CD8-positive, alpha-beta memory T cell (primary cell): ENCODE measurements around the gene DHX8. TPM values are rescaled to one million over a fixed set of nuclear protein-coding genes. Genes with fewer than 3 reads are reported as not detected.
A peak's percentile ranks its signal among the peaks of the same experiment; 100 is the strongest.

ENCODE experiments used
- CTCF ChIA-PET: fragments of 350-600 bp; sonication (Branson Sonifier 250); formaldehyde crosslinking; loops from one replicate; lab custom pipeline; 2021; ENCODE audit warnings: antibody characterized with exemption; lab: Charles Lee
- POLR2A ChIA-PET: fragments of 350-600 bp; sonication (Branson Sonifier 250); formaldehyde crosslinking; loops from one replicate; lab custom pipeline; 2021; ENCODE audit warnings: antibody characterized with exemption; lab: Charles Lee
- DNase-seq, 5 donors: peaks; one replicate each; pipeline versions ENCODE4 v3.0.0 to v3.0.0-alpha.2; 2020 to 2022; ENCODE audit warnings: mixed read lengths in 1 of 5
- H3K27ac ChIP-seq: one replicate; pipeline ENCODE4 v1.7.0; 2013; ENCODE audit warnings: low read depth, mild to moderate bottlenecking, low read length, moderate library complexity
- H3K27me3 ChIP-seq: 2 replicates; pipeline ENCODE4 v1.7.0; 2013; ENCODE audit warnings: low read length, mild to moderate bottlenecking; ENCODE audit not compliant: insufficient read depth, poor library complexity, severe bottlenecking
- H3K36me3 ChIP-seq: 2 replicates; pipeline ENCODE4 v1.7.0; 2013; ENCODE audit warnings: mild to moderate bottlenecking, low read length, moderate library complexity; ENCODE audit not compliant: insufficient read depth
- H3K4me1 ChIP-seq: 2 replicates; pipeline ENCODE4 v1.7.0; 2013; ENCODE audit warnings: mild to moderate bottlenecking, low read length, moderate library complexity; ENCODE audit not compliant: insufficient read depth
- H3K4me3 ChIP-seq: 2 replicates; pipeline ENCODE4 v1.7.0; 2013; ENCODE audit warnings: mild to moderate bottlenecking, low read length
- H3K9me3 ChIP-seq: 2 replicates; pipeline ENCODE4 v1.7.0; 2013; ENCODE audit warnings: mild to moderate bottlenecking, low read length
- H3K27ac Mint-ChIP-seq, 8 donors: one replicate each; pipeline ENCODE4 v1.8.0; 2020 to 2021; ENCODE audit warnings: mixed read lengths in 8 of 8, mild to moderate bottlenecking in 6 of 8, inconsistent platforms in 3 of 8, moderate library complexity in 3 of 8
- H3K27me3 Mint-ChIP-seq, 2 donors: one replicate each; pipeline ENCODE4 v1.8.0; 2020 to 2021; ENCODE audit warnings: mixed read lengths in 2 of 2, mild to moderate bottlenecking in 1 of 2, moderate library complexity in 1 of 2
- H3K36me3 Mint-ChIP-seq, 3 donors: one replicate each; pipeline ENCODE4 v1.8.0; 2020 to 2021; ENCODE audit warnings: mixed read lengths in 3 of 3, inconsistent platforms in 1 of 3, mild to moderate bottlenecking in 1 of 3
- H3K4me1 Mint-ChIP-seq, 3 donors: one replicate each; pipeline ENCODE4 v1.8.0; 2020 to 2021; ENCODE audit warnings: mixed read lengths in 3 of 3, inconsistent platforms in 1 of 3, mild to moderate bottlenecking in 1 of 3
- H3K4me3 Mint-ChIP-seq, 7 donors: one replicate each; pipeline ENCODE4 v1.8.0; 2020 to 2021; ENCODE audit warnings: mixed read lengths in 7 of 7, mild to moderate bottlenecking in 6 of 7, moderate library complexity in 4 of 7, inconsistent platforms in 2 of 7
- H3K9me3 Mint-ChIP-seq, 5 donors: one replicate each; pipeline ENCODE4 v1.8.0; 2020 to 2022; ENCODE audit warnings: mixed read lengths in 5 of 5, mild to moderate bottlenecking in 3 of 5, moderate library complexity in 2 of 5, inconsistent platforms in 1 of 5
- polyA plus RNA-seq: library from polyadenylated mRNA; unstranded; fragments of 300-500 nt; fragmentation: Illumina TruSeq; gene quantifications from one replicate; pipeline ENCODE4 v1.2.3, GENCODE V29; 2021
- total RNA-seq, 2 experiments: library from RNA; stranded (reverse); gene quantifications; one replicate each; pipeline ENCODE4 v1.2.3, GENCODE V29; 2021

The DHX8 gene
- total and polyA plus RNA-seq, 3 experiments from 2014 or later: 41.6 to 70.8 (median 64.8) TPM

DNA sequence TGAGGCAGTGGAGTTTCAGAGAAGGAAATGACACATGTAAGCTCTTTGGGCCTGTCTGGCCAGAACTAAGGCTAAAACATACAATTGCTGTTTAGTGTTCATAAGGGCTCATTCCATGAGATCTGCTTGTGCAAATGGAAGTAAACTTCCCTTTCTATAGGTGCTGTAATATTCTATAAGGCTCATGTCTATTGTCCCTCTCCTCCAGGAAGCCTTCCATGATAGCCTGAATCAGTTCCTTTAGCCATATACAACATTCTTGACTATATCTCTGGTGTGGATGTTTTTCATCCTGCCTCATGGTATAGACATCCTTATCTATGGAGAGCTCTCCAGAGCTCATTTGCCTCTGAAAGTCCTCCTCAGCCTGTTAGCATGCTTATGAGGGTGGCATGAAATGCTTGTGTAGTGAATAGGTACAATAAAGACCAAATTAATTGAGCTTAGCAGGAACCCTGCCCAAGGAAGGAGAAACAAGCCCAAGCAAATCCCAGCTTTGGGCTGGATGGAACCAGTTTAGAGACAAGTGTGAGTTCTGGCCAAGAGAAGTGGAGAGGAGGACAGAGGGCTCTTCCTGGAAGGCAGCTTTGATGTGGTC is 64.0 kb downstream of the DHX8 start:
- Mint-ChIP-seq H3K9me3 (no peaks in the 10 kb centered on the region), H3K4me3 (peak overlapping the region in 5 of 7 donors; percentile 75 to 90 (median 87)), H3K36me3 (peaks cover 0 to 4% (median 0%) of the 10 kb centered on the region in 3 donors), H3K27ac (peak overlapping the region in 1 of 8 donors; percentile 71), H3K4me1 (peaks cover 21 to 22% (median 21%) of the 10 kb centered on the region in 3 donors), H3K27me3 (peaks cover 56 to 65% of the 10 kb centered on the region in 2 donors)
- ChIA-PET POLR2A (no interaction called here), CTCF (no interaction called here)
- Histone ChIP-seq H3K4me3 (no peak overlapping the region), H3K9me3 (no peaks in the 10 kb centered on the region), H3K36me3 (no peaks in the 10 kb centered on the region), H3K4me1 (peaks cover 19% of the 10 kb centered on the region), H3K27ac (no peak overlapping the region), H3K27me3 (peaks cover 47% of the 10 kb centered on the region)
- no peak for DNase-seq

DNA sequence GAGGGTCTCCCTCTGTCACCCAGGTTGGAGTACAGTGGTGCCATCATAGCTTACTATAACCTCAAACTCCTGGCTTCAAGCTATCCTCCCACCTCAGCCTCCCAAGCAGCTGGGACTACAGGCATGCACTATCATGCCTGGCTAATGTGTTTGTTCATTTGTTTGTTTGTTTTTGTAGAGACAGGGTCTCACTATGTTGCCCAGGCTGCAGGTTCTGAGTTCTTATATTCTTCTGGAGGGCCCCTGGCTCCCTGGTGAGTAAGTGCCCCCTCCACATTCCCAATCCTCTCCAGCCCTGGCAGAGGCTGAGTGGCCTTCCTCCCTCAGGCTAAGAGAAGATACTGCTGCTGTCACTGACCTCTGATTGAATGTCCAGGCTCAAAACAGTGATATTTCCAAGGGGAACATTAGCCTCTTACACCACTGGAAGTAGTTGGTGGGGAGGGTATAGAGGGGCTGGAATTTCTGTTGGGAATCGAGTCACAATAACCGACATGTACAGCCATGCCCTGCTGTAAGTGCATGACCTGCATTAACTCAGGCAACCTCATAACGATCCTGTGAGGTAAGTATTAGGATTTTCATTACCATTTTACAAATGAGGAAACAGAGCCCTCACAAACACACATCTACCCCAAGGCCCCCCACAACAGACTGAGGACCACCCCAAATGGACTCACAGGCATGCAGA is 65.1 kb downstream of the DHX8 start:
- H3K4me1 Mint-ChIP-seq: peaks cover 21 to 22% (median 21%) of the 10 kb centered on the region in 3 donors
- POLR2A ChIA-PET: no interaction called here
- Histone ChIP-seq H3K9me3 (no peaks in the 10 kb centered on the region), H3K4me3 (no peak overlapping the region), H3K27me3 (peaks cover 50% of the 10 kb centered on the region), H3K27ac (no peak overlapping the region), H3K4me1 (peaks cover 19% of the 10 kb centered on the region), H3K36me3 (no peaks in the 10 kb centered on the region)
- peak overlapping the region in 1 of 8 donors; percentile 47 for H3K27ac Mint-ChIP-seq
- no peak for DNase-seq
- no peaks in the 10 kb centered on the region for H3K9me3 Mint-ChIP-seq
- peak overlapping the region in 1 of 7 donors; percentile 24 for H3K4me3 Mint-ChIP-seq
- H3K36me3 Mint-ChIP-seq: peaks cover 0 to 4% (median 0%) of the 10 kb centered on the region in 3 donors
- CTCF ChIA-PET: no interaction called here
- peaks cover 53 to 67% of the 10 kb centered on the region in 2 donors for H3K27me3 Mint-ChIP-seq

DNA sequence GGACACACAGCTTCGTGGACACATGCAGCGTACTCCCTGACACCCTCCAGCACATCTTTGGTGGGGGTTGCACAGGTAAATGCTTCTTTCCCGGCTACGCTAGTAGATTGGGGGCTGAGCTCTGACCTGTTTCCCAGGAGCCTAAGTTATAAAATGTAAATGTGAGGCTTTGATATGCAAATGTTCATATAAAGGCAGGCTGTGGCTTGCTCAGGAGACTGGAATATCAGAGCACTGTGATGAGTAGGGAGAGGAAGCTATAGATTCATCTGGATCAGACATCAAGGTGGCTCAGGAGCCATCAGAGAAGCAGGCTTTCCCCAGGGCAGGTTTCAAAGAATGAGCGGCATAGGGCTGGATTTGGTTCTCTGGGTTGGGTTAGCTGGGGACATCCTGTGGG is 65.7 kb downstream of the DHX8 start:
- Histone ChIP-seq H3K9me3 (no peaks in the 10 kb centered on the region), H3K36me3 (no peaks in the 10 kb centered on the region), H3K4me3 (no peak overlapping the region), H3K4me1 (peaks cover 19% of the 10 kb centered on the region), H3K27ac (no peak overlapping the region), H3K27me3 (peaks cover 45% of the 10 kb centered on the region)
- Mint-ChIP-seq H3K4me1 (peaks cover 21% of the 10 kb centered on the region in 3 donors), H3K36me3 (peaks cover 0 to 4% (median 0%) of the 10 kb centered on the region in 3 donors), H3K27me3 (peaks cover 52 to 65% of the 10 kb centered on the region in 2 donors), H3K9me3 (no peaks in the 10 kb centered on the region), H3K27ac (no peak overlapping the region), H3K4me3 (peak overlapping the region in 1 of 7 donors; percentile 1)
- no peak for DNase-seq
- ChIA-PET POLR2A (no interaction called here), CTCF (interaction anchor here (0.8 kb wide), 1 partner anchor 66 kb away, joined by 3 read pairs; the partner anchor contains the start of gene DHX8)

DNA sequence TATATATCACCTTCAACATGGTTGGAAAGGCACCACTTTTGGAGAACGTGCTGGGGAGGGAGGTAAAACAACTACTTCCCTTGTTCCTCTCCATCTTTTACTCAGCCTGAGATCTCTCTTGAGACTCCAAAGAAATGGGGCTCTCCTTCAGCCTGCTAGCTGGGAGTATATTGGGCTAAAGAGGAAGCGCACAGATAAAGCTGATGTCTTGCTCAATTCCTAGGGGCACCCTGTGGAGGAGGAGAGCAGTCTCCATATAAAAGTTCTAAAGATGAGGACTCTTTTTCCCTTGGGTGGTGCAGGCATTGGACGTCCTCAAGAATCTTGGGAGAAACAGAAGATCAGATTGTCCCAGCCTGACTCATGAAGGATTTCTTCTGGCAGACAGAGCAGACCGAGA is 67.0 kb downstream of the DHX8 start:
- Mint-ChIP-seq H3K4me1 (peaks cover 14 to 16% (median 14%) of the 10 kb centered on the region in 3 donors), H3K36me3 (peaks cover 0 to 4% (median 0%) of the 10 kb centered on the region in 3 donors), H3K9me3 (no peaks in the 10 kb centered on the region), H3K27me3 (peaks cover 50 to 62% of the 10 kb centered on the region in 2 donors), H3K4me3 (no peak overlapping the region), H3K27ac (no peak overlapping the region)
- POLR2A ChIA-PET: no interaction called here
- H3K36me3 ChIP-seq: no peaks in the 10 kb centered on the region
- DNase-seq: no peak
- CTCF ChIA-PET: no interaction called here
- peaks cover 41% of the 10 kb centered on the region for H3K27me3 ChIP-seq
- H3K9me3 ChIP-seq: no peaks in the 10 kb centered on the region
- H3K4me3 ChIP-seq: no peak overlapping the region
- peaks cover 19% of the 10 kb centered on the region for H3K4me1 ChIP-seq
- H3K27ac ChIP-seq: no peak overlapping the region

DNA sequence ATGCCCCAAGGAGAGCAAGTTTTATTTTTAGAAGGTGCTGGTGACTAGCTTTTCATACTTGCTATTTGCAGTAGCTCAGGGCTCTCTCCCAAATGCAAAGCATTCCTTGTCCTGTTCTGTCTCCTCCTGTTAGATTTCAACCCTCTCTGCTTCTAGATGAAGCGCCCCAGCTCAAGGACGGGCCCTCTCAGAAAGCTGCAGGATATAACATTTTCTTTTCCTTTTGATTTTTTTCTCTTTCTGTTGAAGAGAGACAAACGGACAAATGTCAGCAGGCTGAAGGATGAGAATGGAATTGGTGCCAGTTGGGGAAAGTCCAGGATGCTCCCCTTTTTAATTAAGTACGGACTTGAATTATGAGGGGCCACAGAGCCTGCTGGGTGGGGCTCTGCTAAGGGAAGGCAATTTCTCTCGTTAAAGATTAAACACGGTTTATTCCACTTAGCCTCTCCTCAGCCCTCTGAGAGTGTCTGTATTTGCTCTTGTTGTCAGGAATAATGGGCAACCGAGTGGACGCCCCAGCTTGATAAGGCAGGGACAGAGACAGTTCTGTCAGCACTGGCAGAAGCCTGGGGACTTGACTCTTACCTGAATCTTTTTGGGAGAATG is 68.6 kb downstream of the DHX8 start:
- peaks cover 31% of the 10 kb centered on the region for H3K27me3 ChIP-seq
- peaks cover 38 to 57% of the 10 kb centered on the region in 2 donors for H3K27me3 Mint-ChIP-seq
- no peaks in the 10 kb centered on the region for H3K9me3 ChIP-seq

DNA sequence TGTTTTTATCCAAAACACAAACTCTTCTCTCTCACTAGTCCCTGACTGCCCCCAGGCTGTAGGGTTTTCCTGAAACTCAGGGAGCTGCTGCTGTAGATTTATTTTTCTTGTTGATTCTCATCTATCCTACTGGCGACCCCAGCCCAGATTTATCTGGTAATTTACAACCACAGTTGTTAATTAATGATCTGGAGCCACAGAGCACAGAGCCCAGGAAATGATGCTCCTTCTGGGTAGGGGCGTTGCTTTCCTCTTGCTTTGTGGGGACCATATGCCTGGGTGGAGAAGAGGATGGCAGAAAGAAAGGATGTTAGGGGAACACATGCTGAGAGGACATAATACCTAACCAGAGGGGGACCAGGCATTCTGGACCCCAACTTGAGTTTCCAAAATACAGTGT is 69.8 kb downstream of the DHX8 start:
- Mint-ChIP-seq H3K4me1 (no peaks in the 10 kb centered on the region), H3K27me3 (peaks cover 28 to 49% of the 10 kb centered on the region in 2 donors), H3K4me3 (no peak overlapping the region), H3K9me3 (no peaks in the 10 kb centered on the region), H3K36me3 (peaks cover 0 to 10% (median 4%) of the 10 kb centered on the region in 3 donors), H3K27ac (no peak overlapping the region)
- H3K4me1 ChIP-seq: no peaks in the 10 kb centered on the region
- POLR2A ChIA-PET: no interaction called here
- H3K9me3 ChIP-seq: no peaks in the 10 kb centered on the region
- no peak for DNase-seq
- CTCF ChIA-PET: no interaction called here
- H3K4me3 ChIP-seq: no peak overlapping the region
- no peak overlapping the region for H3K27ac ChIP-seq
- no peaks in the 10 kb centered on the region for H3K36me3 ChIP-seq
- peaks cover 19% of the 10 kb centered on the region for H3K27me3 ChIP-seq

More for the DNA sequence above, 68.6 kb downstream of the DHX8 start:
- Mint-ChIP-seq H3K27ac (no peak overlapping the region), H3K36me3 (peaks cover 0 to 10% (median 4%) of the 10 kb centered on the region in 3 donors), H3K4me3 (no peak overlapping the region), H3K4me1 (peaks cover 3 to 6% (median 3%) of the 10 kb centered on the region in 3 donors), H3K9me3 (no peaks in the 10 kb centered on the region)
- Histone ChIP-seq H3K36me3 (no peaks in the 10 kb centered on the region), H3K4me1 (peaks cover 8% of the 10 kb centered on the region), H3K27ac (no peak overlapping the region), H3K4me3 (no peak overlapping the region)
- CTCF ChIA-PET: no interaction called here
- POLR2A ChIA-PET: no interaction called here
- DNase-seq: no peak

DNA sequence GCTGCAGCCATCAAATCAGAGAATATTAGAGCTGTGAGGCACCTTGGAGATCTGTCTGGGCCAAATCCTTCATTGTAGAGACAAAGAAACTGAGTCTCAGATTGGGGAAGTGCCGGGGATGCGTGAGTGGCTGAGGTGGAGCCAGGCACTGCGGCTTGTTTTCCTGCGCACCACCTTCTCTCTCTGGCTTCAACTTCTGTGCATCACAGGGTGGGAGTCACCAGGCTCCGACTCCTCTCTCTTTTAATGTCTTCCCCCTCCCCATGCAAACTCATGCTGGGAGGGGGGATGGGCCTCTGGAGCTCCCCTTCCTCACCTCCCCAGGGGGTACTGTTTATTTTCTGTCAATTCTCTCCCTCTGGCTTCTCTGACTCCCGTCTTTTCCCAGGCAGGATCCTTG is 71.1 kb downstream of the DHX8 start:
- no peaks in the 10 kb centered on the region for H3K9me3 Mint-ChIP-seq
- H3K27ac Mint-ChIP-seq: no peak overlapping the region
- no peak overlapping the region for H3K27ac ChIP-seq
- peaks cover 0 to 9% (median 4%) of the 10 kb centered on the region in 3 donors for H3K36me3 Mint-ChIP-seq
- ChIA-PET POLR2A (no interaction called here), CTCF (no interaction called here)
- no peaks in the 10 kb centered on the region for H3K36me3 ChIP-seq
- H3K4me1 Mint-ChIP-seq: no peaks in the 10 kb centered on the region
- no peak overlapping the region for H3K4me3 Mint-ChIP-seq
- H3K27me3 Mint-ChIP-seq: peaks cover 21 to 45% of the 10 kb centered on the region in 2 donors
- no peak overlapping the region for H3K4me3 ChIP-seq
- H3K9me3 ChIP-seq: no peaks in the 10 kb centered on the region
- H3K27me3 ChIP-seq: peaks cover 6% of the 10 kb centered on the region
- no peak for DNase-seq
- H3K4me1 ChIP-seq: no peaks in the 10 kb centered on the region

DNA sequence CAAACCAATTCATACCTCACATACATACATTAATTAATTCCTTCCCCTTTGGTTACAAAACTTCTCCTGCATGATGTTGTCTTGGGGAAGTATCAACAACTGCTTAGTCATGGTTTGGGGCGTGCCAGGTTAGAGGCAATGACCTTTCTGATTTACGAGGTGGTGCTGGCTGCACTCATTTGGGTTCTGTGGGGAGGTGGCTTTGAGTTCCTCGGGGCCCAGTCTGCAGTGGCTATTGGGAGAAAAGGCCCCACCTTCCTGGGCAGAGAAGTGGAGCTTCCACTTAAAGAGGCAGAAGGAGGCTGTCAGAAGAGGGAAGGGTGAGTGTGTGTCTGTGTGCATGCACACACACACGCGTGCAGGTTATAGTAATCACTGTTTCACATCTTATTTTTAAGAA is 72.5 kb downstream of the DHX8 start:
- Histone ChIP-seq H3K27ac (peak overlapping the region; percentile 25), H3K4me1 (no peaks in the 10 kb centered on the region), H3K4me3 (no peak overlapping the region), H3K27me3 (peaks cover 4% of the 10 kb centered on the region), H3K9me3 (no peaks in the 10 kb centered on the region), H3K36me3 (no peaks in the 10 kb centered on the region)
- no peaks in the 10 kb centered on the region for H3K4me1 Mint-ChIP-seq
- H3K36me3 Mint-ChIP-seq: peaks cover 0 to 8% (median 4%) of the 10 kb centered on the region in 3 donors
- H3K27me3 Mint-ChIP-seq: peaks cover 20 to 43% of the 10 kb centered on the region in 2 donors
- H3K9me3 Mint-ChIP-seq: no peaks in the 10 kb centered on the region
- CTCF ChIA-PET: no interaction called here
- DNase-seq: no peak
- no peak overlapping the region for H3K4me3 Mint-ChIP-seq
- no peak overlapping the region for H3K27ac Mint-ChIP-seq
- POLR2A ChIA-PET: interaction anchor here (0.6 kb wide), 1 partner anchor 131 kb away, joined by 4 read pairs; no protein-coding TSS in a partner anchor
